Lung (tissue), 12 donors: ENCODE data around the gene FAM25A. TPM values are rescaled to one million over a fixed set of nuclear protein-coding genes. Genes with fewer than 3 reads are reported as not detected.
"Not testable (repeated sequence)": the region's sequence is repeated elsewhere in the genome, so short reads cannot be mapped to it uniquely, and the experiment has no call there.

Source experiments
- ATAC-seq: fragments of 200-7000 bp; cut with Tn5 transposase; one replicate; pipeline ENCODE4 v1.9.1; 2020; ENCODE audit warnings: moderate number of reproducible peaks; ENCODE audit not compliant: insufficient read depth, low FRiP score
- DNase-seq, 3 donors: peaks; one replicate each; pipeline ENCODE4 v3.0.0-alpha.2; 2013 to 2017
- H3K27ac ChIP-seq, 2 donors: one replicate each; pipeline ENCODE4 v1.5.1; 2013; ENCODE audit warnings: mild to moderate bottlenecking in 2 of 2, moderate library complexity in 2 of 2, control low read depth in 1 of 2, inconsistent platforms in 1 of 2, low read depth in 1 of 2, low read length in 1 of 2
- H3K27me3 ChIP-seq, 3 donors: one replicate each; pipeline ENCODE4 v1.5.1; 2013; ENCODE audit warnings: low read length in 2 of 3; ENCODE audit not compliant: control insufficient read depth in 3 of 3, insufficient read depth in 3 of 3
- H3K36me3 ChIP-seq, 4 donors: one replicate each; pipeline ENCODE4 v1.5.1; 2013; ENCODE audit warnings: low read length in 4 of 4, mild to moderate bottlenecking in 1 of 4, moderate library complexity in 1 of 4; ENCODE audit not compliant: control insufficient read depth in 4 of 4, insufficient read depth in 4 of 4
- H3K4me1 ChIP-seq, 5 donors: one replicate each; pipeline ENCODE4 v1.5.1; 2013; ENCODE audit warnings: low read length in 5 of 5, mild to moderate bottlenecking in 2 of 5, moderate library complexity in 1 of 5; ENCODE audit not compliant: control insufficient read depth in 5 of 5, insufficient read depth in 5 of 5
- H3K4me3 ChIP-seq: one replicate; pipeline ENCODE4 v1.5.1; 2013; ENCODE audit warnings: mild to moderate bottlenecking, control low read depth, moderate library complexity
- H3K9ac ChIP-seq, 2 donors: one replicate each; pipeline ENCODE4 v1.5.1; 2013; ENCODE audit warnings: low read length in 2 of 2, control low read depth in 1 of 2; ENCODE audit not compliant: insufficient read depth in 1 of 2
- H3K9me3 ChIP-seq, 4 donors: one replicate each; pipeline ENCODE4 v1.5.1; 2013; ENCODE audit warnings: low read length in 3 of 4, mild to moderate bottlenecking in 1 of 4, moderate library complexity in 1 of 4; ENCODE audit not compliant: control insufficient read depth in 4 of 4, insufficient read depth in 3 of 4
- CTCF ChIP-seq: IDR thresholded peaks from 2 replicates; pipeline ENCODE4 v1.5.1; 2012; ENCODE audit warnings: mild to moderate bottlenecking; ENCODE audit errors: control extremely low read depth, extremely low read depth
- WGBS, 2 donors: extraction: QIAGEN DNeasy Blood & Tissue Kit; methylation state at CpG; one replicate each; pipeline ENCODE4 v1.1.7; 2013; 5-methylcytosine and 5-hydroxymethylcytosine counted together
- polyA plus RNA-seq, 2 donors: library from polyadenylated mRNA; stranded (reverse); fragments of 200-250 nt; gene quantifications; one replicate each; pipeline ENCODE4 v1.2.1, GENCODE V29; 2013
- total RNA-seq, 2 donors: library from RNA; depleted of rRNA in 1 of 2; stranded (reverse); fragments of >200 nt in 1 of 2; gene quantifications; one replicate each; pipeline ENCODE4 v1.2.1, GENCODE V29; 2014 to 2021
- donor health status: control.
- donor health status: control.
- donor health status: Bipolar disorder and iron deficiency.
- donor health status: healthy.
- donor health status: DM: yes; HTN: yes; CAD: no.

FAM25A gene
- total and polyA plus RNA-seq, 4 donors: 0.45 TPM; not detected in 3

GRCh38 chr10:86979977-86980448, 40.1 kb upstream of the FAM25A start:
- H3K27me3 ChIP-seq: no peaks in the 10 kb centered on the region
- ATAC-seq: peak; percentile 11
- peak overlapping the region; percentile 30 to 68 for H3K27ac ChIP-seq
- WGBS, 2 donors: 29 to 34% methylated on average over 3 of the region's 3 CpGs
- H3K4me1 ChIP-seq: peaks cover 0 to 5% (median 0%) of the 10 kb centered on the region in 5 donors
- no peak overlapping the region for H3K9ac ChIP-seq
- DNase-seq: peak in 1 of 3 donors; percentile 8
- TF ChIP-seq CTCF: no peak
- no peaks in the 10 kb centered on the region for H3K36me3 ChIP-seq
- no peaks in the 10 kb centered on the region for H3K9me3 ChIP-seq
- H3K4me3 ChIP-seq: no peak overlapping the region

GRCh38 chr10:86981020-86981419, 39.1 kb upstream of the FAM25A start:
- not testable (repeated sequence) for ATAC-seq, H3K4me3 ChIP-seq, H3K27me3 ChIP-seq, H3K27ac ChIP-seq, H3K36me3 ChIP-seq, DNase-seq, H3K9ac ChIP-seq, H3K9me3 ChIP-seq, H3K4me1 ChIP-seq
- WGBS, 2 donors: 83 to 85% methylated on average over 6 of the region's 6 CpGs

- Histone ChIP-seq H3K36me3 (no peaks in the 10 kb centered on the region), H3K27ac (no peak overlapping the region), H3K9ac (no peak overlapping the region), H3K9me3 (no peaks in the 10 kb centered on the region), H3K4me3 (no peak overlapping the region), H3K27me3 (no peaks in the 10 kb centered on the region), H3K4me1 (peaks cover 0 to 5% (median 0%) of the 10 kb centered on the region in 5 donors)
- DNase-seq: no peak
- WGBS, 2 donors: 90 to 91% methylated on average over 5 of the region's 5 CpGs
- no peak for TF ChIP-seq CTCF
- ATAC-seq: no peak
These were observed 38.4 kb upstream of the FAM25A start for GRCh38 chr10:86981716-86982115.

- not testable (repeated sequence) for ATAC-seq, H3K9ac ChIP-seq, H3K4me1 ChIP-seq, H3K4me3 ChIP-seq, H3K27ac ChIP-seq, H3K27me3 ChIP-seq, DNase-seq, H3K9me3 ChIP-seq, H3K36me3 ChIP-seq
- 92 to 94% methylated on average over 4 of the region's 4 CpGs for WGBS, 2 donors
These were observed 35.6 kb upstream of the FAM25A start for GRCh38 chr10:86984498-86984897.
